Ovary (tissue), 3 donors: ENCODE measurements around the gene PRKG1.

Experiments
- CTCF ChIP-seq, 3 donors: fragments of 450-650 bp in 2 of 3; fragments of 200-600 bp in 1 of 3; IDR thresholded peaks; one replicate each; pipeline versions ENCODE4 v1.5.1 to v1.8.0; 2016 to 2022; ENCODE audit warnings: antibody characterized with exemption in 3 of 3, mild to moderate bottlenecking in 1 of 3
- EP300 ChIP-seq: sonication (generic); formaldehyde crosslinking; IDR thresholded peaks from one replicate; pipeline ENCODE4 v1.6.1; 2017; ENCODE audit warnings: antibody characterized with exemption
- POLR2A ChIP-seq: fragments of 450-650 bp; IDR thresholded peaks from one replicate; pipeline ENCODE4 v1.6.1; 2017; ENCODE audit warnings: antibody characterized with exemption, mild to moderate bottlenecking, moderate library complexity
- donor health status: DM: no; HTN: no; CAD: no.

- TF ChIP-seq CTCF (IDR thresholded peaks at IDR 0.05) (no peak), POLR2A (no peak), EP300 (no peak)
Measured at GRCh38 chr10:51892313-51892712, 818.0 kb downstream of the PRKG1 start.
